Neural progenitor cell (in vitro differentiated cells): Measurements from ENCODE around the gene GDPD5.

Source experiments
- EZH2 ChIP-seq: fragments of 200-600 bp; sonication (generic); IDR thresholded peaks from 2 replicates; pipeline ENCODE4 v1.6.1; 2017; ENCODE audit warnings: antibody characterized with exemption, mild to moderate bottlenecking, moderate library complexity
- EZH2phosphoT487 ChIP-seq: fragments of 200-600 bp; sonication (generic); IDR thresholded peaks from 2 replicates; pipeline ENCODE4 v1.6.1; 2017; ENCODE audit warnings: antibody characterized with exemption
- TF ChIP-seq, protein P1 (sequence below): fragments of 200-600 bp; sonication (generic); IDR thresholded peaks from 2 replicates; pipeline ENCODE4 v1.5.1; 2017; ENCODE audit warnings: antibody characterized with exemption, mild to moderate bottlenecking

DNA sequence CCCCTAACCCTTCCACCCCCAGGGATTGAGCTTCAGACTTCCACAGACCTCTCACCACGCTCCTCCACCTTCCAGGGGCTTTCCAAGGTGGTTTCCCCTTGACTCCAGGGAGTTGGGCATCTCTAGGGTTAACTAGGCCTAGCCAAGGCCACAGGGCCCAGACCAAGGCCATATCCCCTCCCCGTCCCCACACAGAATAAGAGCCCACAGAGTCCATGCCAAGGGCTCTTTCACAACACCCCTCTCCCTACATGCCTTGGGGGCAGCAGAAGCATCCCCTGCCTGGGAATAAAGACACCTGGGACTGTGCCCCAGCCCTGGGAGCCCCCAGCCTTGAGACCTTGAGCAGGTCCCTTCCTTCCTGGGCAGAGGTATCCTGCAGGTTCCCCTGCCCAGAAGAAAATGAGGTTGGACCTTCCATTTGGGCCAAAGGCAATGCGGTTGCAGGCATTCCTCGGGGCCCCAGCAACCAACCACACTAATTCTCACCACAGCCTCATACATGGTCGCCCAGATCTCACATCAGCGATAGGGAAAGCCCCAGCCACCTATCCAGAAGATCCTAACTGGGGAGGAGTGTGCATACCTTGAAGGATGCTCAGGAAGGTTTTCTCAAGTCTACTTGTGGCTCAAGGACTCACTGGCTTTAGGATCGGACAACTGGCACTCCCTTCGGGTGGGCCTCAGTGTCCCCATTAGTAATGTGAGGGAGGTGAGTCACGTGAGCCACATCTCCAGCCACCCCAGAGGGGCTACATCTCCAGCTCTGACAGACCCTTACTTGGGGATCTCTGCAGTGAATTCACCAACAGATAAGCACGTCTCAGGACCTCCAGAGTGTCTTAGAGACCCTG, 1.7 kb downstream of the GDPD5 start:
- TF ChIP-seq, protein P1, sequence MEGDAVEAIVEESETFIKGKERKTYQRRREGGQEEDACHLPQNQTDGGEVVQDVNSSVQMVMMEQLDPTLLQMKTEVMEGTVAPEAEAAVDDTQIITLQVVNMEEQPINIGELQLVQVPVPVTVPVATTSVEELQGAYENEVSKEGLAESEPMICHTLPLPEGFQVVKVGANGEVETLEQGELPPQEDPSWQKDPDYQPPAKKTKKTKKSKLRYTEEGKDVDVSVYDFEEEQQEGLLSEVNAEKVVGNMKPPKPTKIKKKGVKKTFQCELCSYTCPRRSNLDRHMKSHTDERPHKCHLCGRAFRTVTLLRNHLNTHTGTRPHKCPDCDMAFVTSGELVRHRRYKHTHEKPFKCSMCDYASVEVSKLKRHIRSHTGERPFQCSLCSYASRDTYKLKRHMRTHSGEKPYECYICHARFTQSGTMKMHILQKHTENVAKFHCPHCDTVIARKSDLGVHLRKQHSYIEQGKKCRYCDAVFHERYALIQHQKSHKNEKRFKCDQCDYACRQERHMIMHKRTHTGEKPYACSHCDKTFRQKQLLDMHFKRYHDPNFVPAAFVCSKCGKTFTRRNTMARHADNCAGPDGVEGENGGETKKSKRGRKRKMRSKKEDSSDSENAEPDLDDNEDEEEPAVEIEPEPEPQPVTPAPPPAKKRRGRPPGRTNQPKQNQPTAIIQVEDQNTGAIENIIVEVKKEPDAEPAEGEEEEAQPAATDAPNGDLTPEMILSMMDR = no peak
- TF ChIP-seq EZH2 (no peak), EZH2phosphoT487 (no peak)
